PC-3 (cell line): ENCODE data around the gene SGPL1. TPM values are rescaled to one million over a fixed set of nuclear protein-coding genes. Genes with fewer than 3 reads are reported as not detected.

Experiments used
- ATAC-seq: fragments of 200-7000 bp; cut with Tn5 transposase; 2 replicates; pipeline ENCODE4 v1.9.1; 2020; ENCODE audit warnings: mild to moderate bottlenecking, moderate library complexity
- BruUV-seq: library from RNA; stranded (reverse); fragments of 400-500 nt; replicated peaks from 2 replicates; lab custom pipeline; 2021; lab: Mats Ljungman, UMichigan
- CTCF ChIA-PET: fragments of 300-600 bp; sonication (Branson Sonifier 250); formaldehyde crosslinking; loops from one replicate; lab custom pipeline; 2022; ENCODE audit warnings: antibody characterized with exemption; lab: Charles Lee
- POLR2A ChIA-PET: fragments of 300-600 bp; sonication (Branson Sonifier 250); formaldehyde crosslinking; loops from one replicate; lab custom pipeline; 2022; ENCODE audit warnings: antibody characterized with exemption; ENCODE audit not compliant: unreplicated experiment; lab: Charles Lee
- DNase-seq: peaks from one replicate; pipeline ENCODE4 v3.0.0-alpha.2; 2015
- H2AFZ ChIP-seq: fragments of 300-600 bp; sonication (generic); 2 replicates; pipeline ENCODE4 v1.6.0; 2016; ENCODE audit warnings: antibody characterized with exemption, low read length
- H3F3A ChIP-seq: fragments of 300-600 bp; sonication (generic); one replicate; pipeline ENCODE4 v1.6.0; 2017; ENCODE audit warnings: antibody characterized with exemption, low read length, control low read depth, mild to moderate bottlenecking; ENCODE audit not compliant: unreplicated experiment
- H3K27ac ChIP-seq: fragments of 300-600 bp; sonication (generic); 2 replicates; pipeline ENCODE4 v1.5.1; 2016; ENCODE audit warnings: mild to moderate bottlenecking, low read length
- H3K27me3 ChIP-seq: fragments of 300-600 bp; sonication (generic); 2 replicates; pipeline ENCODE4 v1.6.1; 2016; ENCODE audit warnings: low read length, mixed read lengths
- H3K36me3 ChIP-seq: fragments of 300-600 bp; sonication (generic); 2 replicates; pipeline ENCODE4 v1.6.1; 2016; ENCODE audit warnings: low read depth, mixed run types, low read length, mixed read lengths
- H3K4me1 ChIP-seq: fragments of 300-600 bp; sonication (generic); 2 replicates; pipeline ENCODE4 v1.5.1; 2016; ENCODE audit warnings: low read length; ENCODE audit not compliant: insufficient read depth
- H3K4me2 ChIP-seq: fragments of 300-600 bp; sonication (generic); 2 replicates; pipeline ENCODE4 v1.6.0; 2016; ENCODE audit warnings: low read length
- H3K4me3 ChIP-seq: fragments of 300-600 bp; sonication (generic); 2 replicates; pipeline ENCODE4 v1.5.1; 2016; ENCODE audit warnings: mild to moderate bottlenecking, low read length, mixed read lengths
- H3K79me2 ChIP-seq: fragments of 300-600 bp; sonication (generic); 2 replicates; pipeline ENCODE4 v1.6.1; 2017; ENCODE audit warnings: low read length, mixed read lengths
- H3K9ac ChIP-seq: fragments of 300-600 bp; sonication (generic); 2 replicates; pipeline ENCODE4 v1.6.0; 2016; ENCODE audit warnings: mild to moderate bottlenecking, low read length
- H3K9me2 ChIP-seq: fragments of 300-600 bp; sonication (generic); replicated peaks from 2 replicates; pipeline ENCODE4 v1.6.1; 2016; ENCODE audit warnings: mixed run types, low read length, mixed read lengths
- H3K9me3 ChIP-seq: fragments of 300-600 bp; sonication (generic); 2 replicates; pipeline ENCODE4 v1.6.1; 2016; ENCODE audit warnings: low read length, mixed read lengths
- H4K20me1 ChIP-seq: fragments of 300-600 bp; sonication (generic); 2 replicates; pipeline ENCODE4 v1.6.1; 2016; ENCODE audit warnings: low read length, mixed read lengths
- CTCF ChIP-seq: fragments of 300-600 bp; sonication (generic); conservative IDR thresholded peaks from 2 replicates; pipeline ENCODE4 v1.5.1; 2017; ENCODE audit warnings: antibody characterized with exemption, low read depth, mild to moderate bottlenecking, low read length
- EZH2 ChIP-seq: fragments of 300-600 bp; sonication (generic); IDR thresholded peaks from one replicate; pipeline ENCODE4 v1.6.1; 2017; ENCODE audit warnings: antibody characterized with exemption, mild to moderate bottlenecking, low read length; ENCODE audit not compliant: unreplicated experiment
- EZH2phosphoT487 ChIP-seq: fragments of 300-600 bp; sonication (generic); IDR thresholded peaks from 2 replicates; pipeline ENCODE4 v1.6.1; 2018; ENCODE audit warnings: mild to moderate bottlenecking, antibody characterized with exemption, low read length, borderline replicate concordance
- intact Hi-C: fragments of 100-400 bp; cut with micrococcal nuclease; formaldehyde crosslinking; loops from 2 replicates; pipeline ENCODE4 v1.9.0; 2023
- total RNA-seq: library from RNA; depleted of rRNA; stranded (reverse); fragments of >200 nt; gene quantifications from 2 replicates; pipeline ENCODE4 v1.2.3, GENCODE V29; 2014

The SGPL1 gene
- total RNA-seq, 1 experiment from 2014 or later, result 77.6 TPM

GRCh38 chr10:70906953-70907636, 91.3 kb downstream of the SGPL1 start:
- 0 out of 2 replicates have a peak, but pooled peaks cover 5% of the 10 kb centered on the region for H3K4me1 ChIP-seq
- ATAC-seq (no peak), DNase-seq (no peak)
- no peak overlapping the region for H3K9ac ChIP-seq
- no peaks in the 10 kb centered on the region for H3F3A ChIP-seq
- H3K4me2 ChIP-seq, result no peak overlapping the region
- H2AFZ ChIP-seq, result no peak overlapping the region
- H3K27me3 ChIP-seq, result no peaks in the 10 kb centered on the region
- H3K9me2 ChIP-seq, result no peaks in the 10 kb centered on the region
- no peaks in the 10 kb centered on the region for H3K9me3 ChIP-seq
- H3K79me2 ChIP-seq, result no peaks in the 10 kb centered on the region
- H4K20me1 ChIP-seq, result no peaks in the 10 kb centered on the region
- H3K4me3 ChIP-seq, result no peak overlapping the region
- POLR2A ChIA-PET, result no interaction called here
- no peaks in the 10 kb centered on the region for H3K36me3 ChIP-seq
- TF ChIP-seq EZH2phosphoT487, result no peak
- TF ChIP-seq EZH2, result no peak
- no peak for TF ChIP-seq CTCF
- intact Hi-C loops, result no loop called here
- BruUV-seq, result no TSS peak
- H3K27ac ChIP-seq, result no peak overlapping the region
- CTCF ChIA-PET, result no interaction called here

- H2AFZ ChIP-seq, result no peak overlapping the region
- no peak overlapping the region for H3K4me2 ChIP-seq
- intact Hi-C loops, result no loop called here
- H3K9me3 ChIP-seq, result no peaks in the 10 kb centered on the region
- no TSS peak for BruUV-seq
- H3K27ac ChIP-seq, result no peak overlapping the region
- H4K20me1 ChIP-seq, result no peaks in the 10 kb centered on the region
- H3K9me2 ChIP-seq, result no peaks in the 10 kb centered on the region
- no peaks in the 10 kb centered on the region for H3F3A ChIP-seq
- ChIA-PET POLR2A (no interaction called here), CTCF (no interaction called here)
- no peaks in the 10 kb centered on the region for H3K79me2 ChIP-seq
- no peak overlapping the region for H3K4me3 ChIP-seq
- H3K4me1 ChIP-seq, result 0 out of 2 replicates have a peak, but pooled peaks cover 4% of the 10 kb centered on the region
- no peaks in the 10 kb centered on the region for H3K36me3 ChIP-seq
- no peak for ATAC-seq
- H3K9ac ChIP-seq, result no peak overlapping the region
- TF ChIP-seq CTCF (no peak), EZH2 (no peak), EZH2phosphoT487 (no peak)
- H3K27me3 ChIP-seq, result 0 out of 2 replicates have a peak, but pooled peaks cover 3% of the 10 kb centered on the region
- no peak for DNase-seq
Measured at GRCh38 chr10:70907637-70908405, 92.1 kb downstream of the SGPL1 start.
